Measurements from ENCODE around the gene AGAP1.

Gene AGAP1

GRCh38 chr2:235670974-235671787 is 177.3 kb downstream of the AGAP1 start:
- no peak for DNase-seq

DNA sequence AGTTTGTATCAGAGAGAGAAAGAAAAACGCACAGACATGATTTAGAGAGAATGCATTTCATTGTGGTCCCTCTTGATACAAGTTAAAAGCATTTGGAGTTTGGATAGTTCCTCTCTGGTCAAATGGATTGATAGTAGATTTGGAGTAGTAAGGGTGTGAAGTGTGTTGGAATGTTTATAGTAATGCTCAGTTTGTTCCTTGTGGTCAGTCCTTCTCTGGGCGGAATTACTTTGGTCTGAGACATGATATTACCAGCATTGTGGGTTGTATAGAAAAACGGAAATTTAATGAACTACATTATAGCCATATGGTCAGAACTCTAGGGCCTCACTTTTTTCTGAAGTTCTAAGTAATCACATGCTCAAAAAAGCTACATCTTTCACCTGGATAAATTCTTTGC is 178.9 kb downstream of the AGAP1 start:
- DNase-seq = no peak

DNA sequence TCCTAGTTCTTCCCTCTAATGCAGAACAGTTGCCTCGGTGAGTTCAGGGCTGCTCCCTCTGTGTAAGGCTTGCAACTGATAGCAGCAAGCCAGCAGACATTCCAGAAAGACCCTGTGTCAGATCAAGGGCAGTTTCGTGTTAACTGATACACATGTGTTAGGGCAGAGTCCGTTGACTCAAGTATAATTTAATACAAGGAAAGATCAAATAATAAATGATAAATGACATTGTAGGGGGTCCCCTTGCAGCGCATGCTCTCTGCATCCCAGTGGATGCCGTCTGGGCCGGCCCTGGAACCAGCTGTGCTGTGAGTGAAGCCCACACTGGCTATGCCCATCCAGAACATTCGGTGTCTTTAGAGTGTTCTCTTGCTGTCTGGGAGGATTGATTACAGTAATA is 180.3 kb downstream of the AGAP1 start:
- no peak for DNase-seq

- DNase-seq = no peak
These were observed 181.0 kb downstream of the AGAP1 start for GRCh38 chr2:235674812-235675211.

DNA sequence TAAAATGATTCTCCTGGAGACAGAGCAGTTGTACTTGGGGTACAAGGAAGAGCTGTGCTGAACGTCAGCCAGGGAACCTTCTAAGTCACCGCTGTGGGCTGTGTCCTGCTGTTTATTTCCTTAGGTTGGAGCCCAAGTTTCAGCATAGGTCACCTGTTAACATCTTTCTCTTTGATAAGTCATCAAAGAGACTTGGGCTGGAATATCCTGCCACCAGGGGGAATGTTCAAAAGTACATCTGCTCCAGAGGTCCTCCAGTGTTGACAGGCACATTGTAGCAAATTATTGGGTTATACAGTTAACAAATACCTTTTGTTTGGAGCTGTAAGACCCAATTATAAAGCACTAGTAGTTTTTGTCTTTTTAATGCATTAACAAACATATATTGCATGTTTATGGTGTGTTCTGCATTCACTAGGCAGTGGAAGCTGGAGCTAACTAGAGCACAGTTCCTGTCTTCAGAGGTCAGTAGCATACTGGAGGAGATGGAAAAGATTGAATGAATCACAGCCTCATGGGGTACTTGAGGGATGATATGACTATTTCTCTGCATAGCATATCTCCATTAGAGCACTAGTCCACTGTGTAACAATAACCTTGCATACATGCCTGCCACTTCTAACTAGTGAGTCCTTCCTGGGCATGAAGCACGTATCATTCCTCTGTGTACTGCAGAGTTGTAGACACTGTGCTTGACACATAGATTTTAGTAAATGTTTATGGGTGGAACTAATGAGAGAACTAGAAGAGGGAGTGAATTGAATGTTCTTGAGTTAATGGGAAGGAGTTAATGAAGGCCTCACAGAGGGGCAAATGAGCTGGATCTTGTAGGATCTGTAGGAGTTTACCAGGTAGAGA is 182.1 kb downstream of the AGAP1 start:
- DNase-seq = no peak

DNA sequence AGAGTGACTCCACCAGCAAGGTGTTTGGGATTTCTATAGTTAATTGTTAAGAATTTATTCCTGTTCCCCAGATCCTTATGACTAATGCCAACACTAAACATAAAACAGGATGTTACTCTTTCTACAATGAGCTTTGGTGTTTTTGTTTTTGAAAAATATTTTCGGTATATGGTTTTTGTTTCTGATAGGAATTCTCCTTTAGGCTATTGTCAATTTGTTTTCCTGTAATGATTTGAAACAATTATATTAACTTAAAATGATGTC is 182.6 kb downstream of the AGAP1 start:
- DNase-seq = no peak

- no peak for DNase-seq
These were observed 183.5 kb downstream of the AGAP1 start for GRCh38 chr2:235677276-235677788.

DNA sequence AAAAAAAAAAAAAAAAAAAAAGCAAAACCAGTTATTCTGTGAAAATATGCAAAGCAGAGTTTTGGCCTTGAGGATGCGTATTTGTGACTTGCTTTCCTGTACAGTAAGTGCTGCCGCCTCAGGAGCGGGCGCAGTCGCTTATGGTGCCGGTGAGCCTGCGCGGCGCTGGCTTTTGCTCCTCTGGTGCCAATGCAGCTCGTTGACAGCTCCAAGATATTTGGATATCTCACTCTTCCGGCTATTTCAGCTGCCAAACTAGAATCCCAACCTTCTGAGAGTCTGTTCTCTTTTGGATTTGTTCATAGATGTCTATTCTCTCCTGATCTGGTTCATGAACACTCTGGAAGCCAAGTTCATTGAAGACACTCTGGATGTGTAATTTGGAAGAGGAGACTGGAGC is 184.1 kb downstream of the AGAP1 start:
- DNase-seq = no peak

- no peak for DNase-seq
These were observed 184.9 kb downstream of the AGAP1 start for GRCh38 chr2:235678712-235679111.

- no peak for DNase-seq
These were observed 185.6 kb downstream of the AGAP1 start for GRCh38 chr2:235679471-235679870.

DNA sequence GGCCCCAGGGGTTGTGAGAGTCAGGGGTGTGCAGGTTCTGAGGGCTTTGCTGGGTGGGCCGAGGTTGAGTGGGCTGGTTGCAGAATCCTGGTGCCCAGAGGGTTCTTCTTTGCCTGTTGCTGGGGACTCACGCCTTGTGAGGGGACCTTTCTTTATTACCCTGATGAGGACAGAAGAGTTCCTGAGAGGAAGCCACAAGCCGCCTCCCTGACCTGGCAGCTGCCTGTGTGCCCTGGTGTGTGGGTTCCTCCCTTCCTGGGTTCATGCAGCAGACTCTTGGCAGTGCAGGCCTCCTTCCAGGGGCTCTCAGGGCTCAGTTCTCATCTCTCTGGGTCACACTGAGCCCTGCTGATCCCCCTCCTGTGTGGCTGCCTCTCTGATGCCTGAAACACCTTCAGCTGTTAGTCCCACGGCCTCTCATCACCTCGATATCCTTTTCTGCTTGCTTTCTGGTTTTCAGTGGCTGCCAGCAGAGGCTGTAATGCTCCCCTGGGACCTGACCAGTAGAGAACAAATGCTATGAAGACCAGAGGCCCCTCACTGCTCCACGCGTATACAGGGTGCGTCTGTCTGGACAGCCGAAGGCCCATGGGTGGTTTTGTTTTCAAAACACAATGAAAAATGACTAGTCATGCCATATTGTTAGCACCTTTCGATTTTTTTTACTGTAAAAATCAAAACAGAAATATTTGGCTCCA is 191.3 kb downstream of the AGAP1 start:
- no peak for DNase-seq

DNA sequence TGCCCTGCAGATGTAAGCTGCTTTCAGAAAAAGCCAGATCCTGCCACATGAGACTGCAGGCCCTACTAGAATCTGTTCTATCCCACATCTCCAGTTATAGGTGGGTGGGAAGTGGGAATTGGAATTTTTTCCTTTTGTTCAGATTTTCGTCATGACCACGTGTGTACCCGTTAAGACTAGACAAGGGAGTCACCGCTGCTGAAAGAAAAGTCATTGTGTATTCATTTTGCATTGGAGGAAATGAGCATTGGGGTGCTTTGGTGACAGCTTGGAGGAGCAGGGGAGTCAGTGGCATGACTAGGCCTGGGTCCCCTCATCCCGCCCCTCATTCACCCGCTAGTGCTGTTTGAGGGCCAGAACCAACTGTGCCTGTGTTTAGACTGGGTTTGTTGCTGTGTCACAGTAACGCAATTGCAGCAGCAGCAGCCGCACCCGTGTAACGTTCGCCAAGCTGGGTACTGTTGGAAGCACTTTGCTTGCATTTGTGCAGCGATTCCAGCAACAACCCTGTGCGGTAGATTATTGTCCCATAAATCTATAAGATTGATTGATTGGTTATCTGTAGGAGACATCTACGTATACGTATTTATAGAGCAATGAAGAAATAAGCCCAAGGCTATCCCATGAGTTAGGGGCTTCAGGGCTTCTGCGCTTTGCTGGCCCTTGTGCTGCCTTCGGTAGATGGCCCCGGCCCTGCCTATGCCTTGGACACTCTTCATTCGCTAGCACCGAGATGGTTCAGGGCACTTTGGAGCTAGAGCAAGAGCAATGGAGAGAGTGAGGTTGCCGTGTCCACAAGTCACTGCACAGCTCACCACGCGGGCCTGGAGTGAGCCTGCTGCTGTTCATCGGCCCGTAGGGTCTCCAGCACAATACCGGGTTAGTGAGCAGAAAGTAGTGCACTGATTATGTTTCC is 194.9 kb downstream of the AGAP1 start:
- no peak for DNase-seq

DNA sequence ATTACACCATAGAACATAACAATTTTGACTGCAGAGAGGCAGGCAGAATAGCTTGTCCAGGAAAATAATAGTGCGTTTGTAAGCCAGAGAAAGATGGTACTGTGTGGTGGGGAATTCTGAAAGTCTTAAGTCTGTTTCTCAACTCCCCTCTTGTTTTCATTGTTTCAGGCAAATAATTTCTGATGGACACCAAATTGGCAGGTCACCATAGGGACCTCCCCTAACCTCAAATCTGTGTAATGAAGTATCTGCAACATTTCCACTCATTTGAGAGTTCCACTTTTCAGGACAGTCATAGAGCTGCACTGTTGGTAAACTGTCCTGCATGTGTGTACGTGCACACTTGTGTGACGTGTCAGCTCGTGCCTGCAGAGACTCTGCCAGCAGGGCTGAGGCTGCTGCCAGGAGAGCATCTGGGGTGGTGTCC is 195.6 kb downstream of the AGAP1 start:
- no peak for DNase-seq

- DNase-seq = no peak
These were observed 196.4 kb downstream of the AGAP1 start for GRCh38 chr2:235690082-235690808.

DNA sequence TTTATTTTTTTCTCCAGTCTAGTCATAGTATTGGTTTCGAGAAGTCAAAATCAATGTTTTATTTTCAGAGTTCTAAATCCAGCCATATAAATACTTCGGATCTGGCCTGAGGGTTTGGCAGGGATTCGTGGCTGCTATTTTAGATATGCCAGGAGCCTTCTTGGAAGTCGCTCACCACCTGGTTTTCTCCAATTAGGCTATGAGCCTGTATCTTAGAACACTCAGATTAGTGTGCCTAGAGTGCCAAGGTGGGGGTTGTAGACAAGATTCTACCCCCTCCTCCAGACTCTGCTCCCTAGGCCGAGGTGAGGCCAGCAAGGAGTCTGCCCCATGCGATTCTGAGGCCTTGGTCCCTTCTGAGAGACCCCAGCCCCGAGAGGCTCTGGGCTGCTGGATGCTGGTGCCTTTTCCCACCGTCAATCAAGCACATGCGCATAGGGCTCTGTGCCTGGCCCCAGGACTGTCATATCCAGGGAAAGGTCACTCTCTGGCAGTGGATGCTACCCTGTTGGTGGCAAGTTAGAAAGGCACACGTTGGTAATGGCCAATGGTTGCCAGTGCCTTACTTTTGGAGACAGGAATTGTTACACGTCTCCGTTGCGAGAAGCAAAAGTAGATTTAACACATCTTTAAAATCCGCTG is 197.1 kb downstream of the AGAP1 start:
- DNase-seq = no peak

- no peak for DNase-seq
These were observed 198.2 kb downstream of the AGAP1 start for GRCh38 chr2:235692076-235692475.

DNA sequence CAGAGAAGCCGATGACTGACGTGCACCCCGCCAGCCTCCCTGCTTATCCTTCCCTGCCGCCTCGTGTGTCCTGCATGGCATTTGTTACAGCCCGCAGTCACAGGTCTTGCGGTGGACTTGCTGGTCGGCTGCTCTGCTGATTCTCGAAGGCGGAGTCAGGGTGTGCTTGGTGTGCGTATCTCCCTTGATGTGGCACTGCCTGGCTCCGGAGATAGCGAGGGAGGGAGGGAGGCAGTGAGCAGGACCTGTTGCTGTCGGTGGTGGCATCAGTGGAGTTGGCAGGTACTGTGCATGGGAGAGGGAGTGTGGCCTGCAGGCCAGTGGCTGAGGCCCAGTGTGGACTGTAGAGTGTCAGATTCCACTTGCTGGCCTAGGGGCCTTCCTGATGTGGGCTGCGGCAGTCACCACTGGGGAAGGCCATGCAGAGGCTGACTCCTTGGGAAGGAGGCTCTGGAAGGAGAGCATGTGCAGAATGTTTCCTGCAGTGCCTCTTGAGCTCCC is 198.9 kb downstream of the AGAP1 start:
- DNase-seq = no peak

GRCh38 chr2:235693279-235693678 is 199.4 kb downstream of the AGAP1 start:
- DNase-seq = no peak

DNA sequence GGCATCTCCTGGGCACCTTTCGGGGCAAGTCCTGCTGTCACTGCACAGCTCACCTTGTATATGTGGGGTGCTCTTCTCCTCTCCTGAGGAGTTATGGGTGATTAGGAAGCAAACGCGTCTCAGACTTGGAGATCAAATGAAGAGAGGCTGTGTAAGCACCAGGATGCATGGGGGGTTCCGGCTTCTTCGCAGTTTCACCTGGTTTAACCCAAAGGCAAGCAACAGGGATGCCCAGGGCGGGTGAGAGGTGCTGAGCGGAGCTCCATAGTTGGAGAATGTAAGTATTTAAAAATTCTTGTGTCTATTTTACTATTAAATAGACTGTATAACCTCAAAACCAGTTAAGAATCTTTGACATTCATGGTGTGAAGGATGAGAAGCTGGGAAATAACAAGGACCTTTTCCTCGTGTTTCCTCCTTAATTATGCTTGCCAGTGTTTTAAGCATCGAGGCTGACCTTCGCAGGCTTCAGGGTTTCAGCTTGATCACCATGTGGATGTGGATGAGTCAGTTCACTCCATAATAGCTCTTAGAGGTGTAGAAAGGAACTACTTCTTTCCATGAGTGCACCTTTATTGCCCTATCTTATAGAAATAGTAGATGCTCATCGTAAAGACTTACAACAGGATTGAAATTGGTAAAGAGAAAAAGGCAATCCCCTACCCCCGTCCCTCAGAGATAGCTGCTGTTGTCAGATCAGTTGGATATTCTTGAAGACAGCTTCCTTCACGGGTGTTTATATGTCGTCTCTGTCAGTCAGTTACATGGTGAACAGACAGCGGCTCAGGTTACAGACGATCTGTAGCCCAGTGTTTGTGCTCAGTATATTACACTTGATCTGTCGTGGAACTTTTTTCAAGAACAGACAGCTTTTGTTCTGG is 201.1 kb downstream of the AGAP1 start:
- DNase-seq = no peak

DNA sequence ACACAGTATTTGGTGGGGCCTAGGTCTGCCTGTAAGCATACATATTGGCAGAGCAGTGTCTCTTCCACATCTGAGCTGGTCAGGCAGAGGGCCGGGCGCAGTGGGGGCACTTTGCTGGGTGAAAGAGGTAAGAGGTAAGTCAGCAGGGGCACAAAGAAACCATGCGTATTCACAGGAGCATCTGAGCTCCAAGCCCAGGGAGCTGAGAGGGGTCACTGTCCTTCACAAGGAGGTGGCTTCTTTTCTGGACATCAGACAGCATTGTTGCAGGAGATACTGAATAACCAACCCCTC is 201.7 kb downstream of the AGAP1 start:
- no peak for DNase-seq

Data from NCI-H1048 (cell line).